GM19240 (cell line): ENCODE data around the gene HNRNPC.
"Not testable (repeated sequence)": the region's sequence is repeated elsewhere in the genome, so short reads cannot be mapped to it uniquely, and the experiment has no call there.

Source experiments
- DNase-seq: peaks from one replicate; pipeline ENCODE4 v3.0.0; 2011; ENCODE audit warnings: low spot score; ENCODE audit not compliant: insufficient read length

The HNRNPC gene

GRCh38 chr14:21194597-21194996, 74.6 kb downstream of the HNRNPC start:
- DNase-seq: no peak

- DNase-seq: no peak
Observed at GRCh38 chr14:21192875-21193535, 76.2 kb downstream of the HNRNPC start.

GRCh38 chr14:21192447-21192822, 76.8 kb downstream of the HNRNPC start:
- DNase-seq: no peak

- DNase-seq: peak; percentile 29
Observed at GRCh38 chr14:21191809-21192446, 77.3 kb downstream of the HNRNPC start.

GRCh38 chr14:21191261-21191808, 77.9 kb downstream of the HNRNPC start:
- no peak for DNase-seq

- DNase-seq: no peak
Observed at GRCh38 chr14:21185491-21185890, 83.8 kb downstream of the HNRNPC start.

- DNase-seq: no peak
Observed at GRCh38 chr14:21184254-21184653, 85.0 kb downstream of the HNRNPC start.

GRCh38 chr14:21182166-21182565, 87.1 kb downstream of the HNRNPC start:
- DNase-seq: no peak

GRCh38 chr14:21171128-21171527, 98.1 kb downstream of the HNRNPC start:
- DNase-seq: no peak

- DNase-seq: no peak
Observed at GRCh38 chr14:21169573-21169972, 99.7 kb downstream of the HNRNPC start.

GRCh38 chr14:21168055-21168454, 101.2 kb downstream of the HNRNPC start:
- no peak for DNase-seq

- not testable (repeated sequence) for DNase-seq
Observed at GRCh38 chr14:21165670-21166069, 103.6 kb downstream of the HNRNPC start.

GRCh38 chr14:21165002-21165605, 104.1 kb downstream of the HNRNPC start:
- DNase-seq: not testable (repeated sequence)

GRCh38 chr14:21163871-21164291, 105.4 kb downstream of the HNRNPC start:
- DNase-seq: no peak

- DNase-seq: no peak
Observed at GRCh38 chr14:21162081-21162480, 107.2 kb downstream of the HNRNPC start.

- DNase-seq: no peak
Observed at GRCh38 chr14:21160061-21160610, 109.1 kb downstream of the HNRNPC start.
